ENCODE results near the gene ZDHHC4.

DNA sequence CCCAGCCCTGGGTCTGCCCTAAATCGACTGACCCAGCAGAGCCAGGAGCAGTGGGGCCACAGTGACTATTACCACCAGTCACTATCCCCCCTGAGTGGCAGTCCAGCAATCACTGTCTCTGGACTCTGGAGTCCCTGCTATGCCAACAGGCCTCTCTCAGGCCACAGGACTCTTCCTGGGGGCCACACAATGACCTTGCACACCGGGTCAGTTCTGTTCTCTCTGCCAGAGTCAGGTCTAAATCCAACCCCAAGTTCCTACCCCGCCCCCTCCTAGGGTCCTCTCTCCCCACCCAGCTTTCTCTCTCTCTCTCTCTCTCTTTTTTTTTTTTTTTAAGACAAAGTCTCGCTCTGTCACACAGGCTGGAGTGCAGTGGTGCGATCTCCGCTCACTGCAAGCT lies 47.6 kb upstream of the ZDHHC4 start:
- TF ChIP-seq, protein P1, sequence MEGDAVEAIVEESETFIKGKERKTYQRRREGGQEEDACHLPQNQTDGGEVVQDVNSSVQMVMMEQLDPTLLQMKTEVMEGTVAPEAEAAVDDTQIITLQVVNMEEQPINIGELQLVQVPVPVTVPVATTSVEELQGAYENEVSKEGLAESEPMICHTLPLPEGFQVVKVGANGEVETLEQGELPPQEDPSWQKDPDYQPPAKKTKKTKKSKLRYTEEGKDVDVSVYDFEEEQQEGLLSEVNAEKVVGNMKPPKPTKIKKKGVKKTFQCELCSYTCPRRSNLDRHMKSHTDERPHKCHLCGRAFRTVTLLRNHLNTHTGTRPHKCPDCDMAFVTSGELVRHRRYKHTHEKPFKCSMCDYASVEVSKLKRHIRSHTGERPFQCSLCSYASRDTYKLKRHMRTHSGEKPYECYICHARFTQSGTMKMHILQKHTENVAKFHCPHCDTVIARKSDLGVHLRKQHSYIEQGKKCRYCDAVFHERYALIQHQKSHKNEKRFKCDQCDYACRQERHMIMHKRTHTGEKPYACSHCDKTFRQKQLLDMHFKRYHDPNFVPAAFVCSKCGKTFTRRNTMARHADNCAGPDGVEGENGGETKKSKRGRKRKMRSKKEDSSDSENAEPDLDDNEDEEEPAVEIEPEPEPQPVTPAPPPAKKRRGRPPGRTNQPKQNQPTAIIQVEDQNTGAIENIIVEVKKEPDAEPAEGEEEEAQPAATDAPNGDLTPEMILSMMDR (IDR thresholded peaks at IDR 0.05), result no peak
- TF ChIP-seq POLR2AphosphoS5 (IDR thresholded peaks at IDR 0.05) (no peak), POLR2A (IDR thresholded peaks at IDR 0.05) (no peak)

Measured in transverse colon (tissue), 4 donors.